ENCODE data around the gene CAMTA1. TPM values are rescaled to one million over a fixed set of nuclear protein-coding genes. Genes with fewer than 3 reads are reported as not detected.

CAMTA1 gene
- polyA plus RNA-seq, 1 of the 3 experiments (the other 2 are of a cell fraction): 63.1 TPM

GRCh38 chr1:7610936-7611335 lies 825.7 kb downstream of the CAMTA1 start:
- H3K79me2 ChIP-seq (ENCODE audit: insufficient read depth): no peaks in the 10 kb centered on the region
- H3K27ac ChIP-seq (ENCODE audit: low read depth in 2 of 2, low read length in 1 of 2): peak overlapping the region in 1 of 2 experiments; percentile 39; a peak in 1 of 4 replicates
- no peak overlapping the region for H3K4me3 ChIP-seq (ENCODE audit: low read depth in 2 of 2, low read length in 1 of 2)
- ChIA-PET POLR2A (interaction anchor here (2.3 kb wide), 1 partner anchor 18 kb away, joined by 6 read pairs; no protein-coding TSS in a partner anchor), CTCF (interaction anchor here (1.7 kb wide), 1 partner anchor 26 kb away, joined by 7 read pairs; no protein-coding TSS in a partner anchor)
- no peak overlapping the region for H3K4me2 ChIP-seq
- DNase-seq: no peak
- H3K4me1 ChIP-seq (ENCODE audit: control insufficient read depth in 1 of 2, insufficient read depth in 2 of 2, low read depth in 1 of 2, low read length in 1 of 2): peaks cover 0 to 52% of the 10 kb centered on the region in 2 experiments; a peak in 2 of 4 replicates
- H3K9me2 ChIP-seq: no peaks in the 10 kb centered on the region
- WGBS (ENCODE audit: low lambda C conversion rate): 58% methylated on average over 8 of the region's 9 CpGs
- H3K27me3 ChIP-seq (ENCODE audit: insufficient read depth): no peaks in the 10 kb centered on the region
- no peak for TF ChIP-seq FOSL2 (IDR thresholded peaks at IDR 0.05; ENCODE audit: borderline replicate concordance, low read depth)
- no peak for TF ChIP-seq MEF2A (IDR thresholded peaks at IDR 0.05; ENCODE audit: borderline replicate concordance, low read depth)
- no peaks in the 10 kb centered on the region for H3F3A ChIP-seq (replicated peaks; ENCODE audit: insufficient read depth)
- H3K9ac ChIP-seq: no peak overlapping the region
- no peaks in the 10 kb centered on the region for H3K9me3 ChIP-seq
- H2AFZ ChIP-seq (ENCODE audit: low read depth): no peak overlapping the region
- no peaks in the 10 kb centered on the region for H4K20me1 ChIP-seq (ENCODE audit: insufficient read depth)
- H3K36me3 ChIP-seq (replicated peaks in 1 of 2; ENCODE audit: control insufficient read depth in 1 of 2, insufficient read depth in 2 of 2, low read length in 1 of 2): no peaks in the 10 kb centered on the region

GRCh38 chr1:7611421-7612010 lies 826.3 kb downstream of the CAMTA1 start:
- no peaks in the 10 kb centered on the region for H3K9me3 ChIP-seq
- H3K9me2 ChIP-seq: no peaks in the 10 kb centered on the region
- 47% methylated on average over 5 of the region's 9 CpGs for WGBS (ENCODE audit: low lambda C conversion rate)
- H2AFZ ChIP-seq (ENCODE audit: low read depth): no peak overlapping the region
- TF ChIP-seq TCF12 (IDR thresholded peaks at IDR 0.05) (no peak), TEAD4 (IDR thresholded peaks at IDR 0.05; ENCODE audit: borderline replicate concordance, insufficient read depth) (no peak), FOSL2 (IDR thresholded peaks at IDR 0.05; ENCODE audit: borderline replicate concordance, low read depth) (no peak), PBX3 (IDR thresholded peaks at IDR 0.05) (no peak), GABPA (IDR thresholded peaks at IDR 0.05; ENCODE audit: low read depth) (no peak), FOXJ3 (CRISPR knock-in tag; IDR thresholded peaks at IDR 0.05) (no peak), POLR2AphosphoS5 (IDR thresholded peaks at IDR 0.05; ENCODE audit: low read depth, low read length) (no peak), TAF1 (IDR thresholded peaks at IDR 0.05; ENCODE audit: borderline replicate concordance, low read depth, low read length) (no peak), RXRA (IDR thresholded peaks at IDR 0.05; ENCODE audit: borderline replicate concordance, low read depth) (no peak), MAX (IDR thresholded peaks at IDR 0.05; ENCODE audit: low read depth) (no peak), NFIC (IDR thresholded peaks at IDR 0.05; ENCODE audit: borderline replicate concordance) (no peak), SMC3 (IDR thresholded peaks at IDR 0.05; ENCODE audit: low read depth, low read length) (no peak), REST (IDR thresholded peaks at IDR 0.05; ENCODE audit: low read depth, low read length) (no peak)
- H3K9ac ChIP-seq: no peak overlapping the region
- no peaks in the 10 kb centered on the region for H3K36me3 ChIP-seq (replicated peaks in 1 of 2; ENCODE audit: control insufficient read depth in 1 of 2, insufficient read depth in 2 of 2, low read length in 1 of 2)
- H3K79me2 ChIP-seq (ENCODE audit: insufficient read depth): no peaks in the 10 kb centered on the region
- ChIA-PET POLR2A (interaction anchor here (0.6 to 2.3 kb wide), 2 partner anchors 18 to 54 kb away, joined by 3 to 6 read pairs; no protein-coding TSS in a partner anchor), CTCF (interaction anchor here (0.9 kb wide), 1 partner anchor 30 kb away, joined by 3 read pairs; no protein-coding TSS in a partner anchor)
- H3K4me3 ChIP-seq (ENCODE audit: low read depth in 2 of 2, low read length in 1 of 2): no peak overlapping the region
- no peak overlapping the region for H3K4me2 ChIP-seq
- H3K27ac ChIP-seq (ENCODE audit: low read depth in 2 of 2, low read length in 1 of 2): peak overlapping the region in 1 of 2 experiments; percentile 50; a peak in 1 of 4 replicates
- peaks cover 0 to 56% of the 10 kb centered on the region in 2 experiments; a peak in 2 of 4 replicates for H3K4me1 ChIP-seq (ENCODE audit: control insufficient read depth in 1 of 2, insufficient read depth in 2 of 2, low read depth in 1 of 2, low read length in 1 of 2)
- H3F3A ChIP-seq (replicated peaks; ENCODE audit: insufficient read depth): no peaks in the 10 kb centered on the region
- no peaks in the 10 kb centered on the region for H4K20me1 ChIP-seq (ENCODE audit: insufficient read depth)
- no peaks in the 10 kb centered on the region for H3K27me3 ChIP-seq (ENCODE audit: insufficient read depth)
- DNase-seq: no peak
